Measurements from ENCODE around the gene PRG3.
"Not testable (repeated sequence)": the region's sequence is repeated elsewhere in the genome, so short reads cannot be mapped to it uniquely, and the experiment has no call there.

The PRG3 gene

DNA sequence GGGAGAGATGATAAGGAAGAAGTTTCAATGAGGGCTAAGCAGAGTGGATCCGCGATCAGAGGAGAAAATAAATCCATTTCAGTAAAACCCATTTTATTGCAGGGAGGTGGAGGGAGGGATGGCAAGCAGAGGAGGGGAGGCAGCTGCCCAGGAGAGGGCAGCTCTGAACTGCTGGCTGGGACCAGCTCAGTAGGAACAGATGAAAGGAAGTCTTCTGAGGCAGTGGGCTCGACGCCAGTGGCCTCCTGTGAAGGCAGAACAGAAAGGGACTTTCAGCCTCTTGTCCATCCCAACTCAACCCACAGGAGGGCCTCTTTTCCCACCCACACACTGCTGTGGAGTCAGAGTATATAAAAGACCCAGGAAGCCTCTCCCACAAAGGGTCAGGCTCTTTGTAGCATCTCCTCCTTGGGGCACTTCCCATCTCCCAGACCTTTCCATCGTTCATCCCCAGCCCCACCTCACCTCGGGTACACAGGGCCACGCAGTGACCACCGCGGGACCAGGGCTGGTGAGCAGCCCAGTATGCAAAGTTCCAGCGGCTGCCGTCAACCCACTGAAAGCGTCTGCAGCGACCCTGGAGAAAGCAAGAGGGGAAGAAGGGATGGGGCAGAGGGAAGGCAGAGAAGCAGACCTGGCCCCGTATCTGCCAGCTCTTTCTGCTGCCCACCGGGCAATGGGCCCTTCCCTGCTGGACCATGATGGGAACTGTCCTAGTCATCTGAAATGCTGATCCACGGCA lies 6.5 kb upstream of the PRG3 start:
- no peak for DNase-seq (ENCODE audit: low read depth in 2 of 2)

DNA sequence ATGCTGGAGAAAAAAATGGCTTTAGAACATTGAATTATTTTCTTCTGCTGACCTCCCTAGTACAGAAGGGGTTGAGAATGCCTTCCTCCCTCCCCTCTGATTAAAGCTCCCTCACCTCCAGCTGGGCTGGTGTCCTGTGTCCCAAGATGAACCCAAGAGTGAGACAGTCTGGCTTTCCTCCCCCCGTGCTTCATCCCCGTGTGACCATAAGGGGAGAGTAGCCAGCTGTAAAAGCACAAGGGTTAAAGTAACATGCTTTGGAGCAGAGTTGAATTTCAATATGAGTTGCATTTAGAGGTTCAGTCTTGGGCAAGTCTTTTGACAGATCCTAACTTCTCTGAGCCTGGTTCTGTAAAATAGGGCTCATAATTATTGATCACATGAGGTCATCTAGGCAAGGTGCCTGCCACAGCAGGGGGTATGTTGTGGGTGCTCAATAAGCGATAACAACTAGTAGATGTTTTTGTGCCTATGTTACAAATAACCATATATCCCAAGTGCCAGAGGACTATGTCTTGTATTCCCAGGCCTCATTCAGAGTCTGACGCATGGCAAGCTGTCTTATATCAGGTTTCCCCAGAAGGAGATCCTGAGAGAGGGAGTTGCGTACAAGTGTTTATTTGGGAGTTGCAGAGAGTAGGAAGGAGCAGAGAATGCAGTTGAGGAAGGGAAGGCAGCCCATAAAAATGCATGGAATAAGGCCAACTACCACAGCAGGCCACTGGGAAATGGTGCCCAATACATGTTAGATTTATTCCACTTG lies 5.4 kb upstream of the PRG3 start:
- DNase-seq (ENCODE audit: low read depth in 2 of 2), result no peak

DNA sequence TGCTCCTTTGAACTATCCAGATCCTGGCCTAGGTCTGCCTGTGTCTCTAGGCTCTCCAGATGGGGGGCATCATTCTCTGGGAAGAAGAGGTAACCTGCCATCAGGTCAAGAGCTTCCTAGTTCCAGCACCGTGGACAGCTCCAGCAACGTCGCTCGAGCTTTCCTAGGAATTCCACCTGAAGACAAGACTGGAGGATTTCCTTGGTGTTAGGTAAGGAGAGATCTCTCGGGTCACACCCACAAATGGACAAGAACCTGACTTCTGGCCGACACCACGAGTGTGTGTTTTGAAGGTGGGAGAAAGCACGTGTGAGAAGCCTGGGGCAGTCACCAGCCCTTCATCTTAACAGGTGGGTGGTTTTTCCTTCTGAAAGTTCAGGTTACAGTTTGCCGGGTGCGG lies 1.2 kb downstream of the PRG3 start:
- no peak for DNase-seq (ENCODE audit: low read depth in 2 of 2)

DNA sequence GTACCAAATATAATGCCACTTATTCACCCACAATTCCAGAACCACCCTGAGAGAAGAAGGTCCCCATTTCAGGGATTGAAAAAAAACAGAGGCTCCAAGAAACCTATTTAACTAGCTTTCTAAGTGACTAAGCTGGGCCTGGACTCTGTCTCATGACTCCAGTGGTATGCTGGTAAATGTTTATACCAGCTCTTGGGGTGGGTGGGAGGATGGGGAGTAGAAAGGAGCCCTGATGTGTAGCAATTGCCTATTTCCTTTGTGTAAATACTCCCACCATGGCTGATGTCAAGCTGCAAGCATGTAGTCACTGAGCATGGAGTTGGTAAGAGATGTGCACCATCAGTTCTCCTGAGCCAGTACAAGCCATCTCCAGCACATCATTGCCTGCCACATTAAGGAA lies 2.8 kb downstream of the PRG3 start:
- DNase-seq (ENCODE audit: low read depth in 2 of 2), result no peak

DNA sequence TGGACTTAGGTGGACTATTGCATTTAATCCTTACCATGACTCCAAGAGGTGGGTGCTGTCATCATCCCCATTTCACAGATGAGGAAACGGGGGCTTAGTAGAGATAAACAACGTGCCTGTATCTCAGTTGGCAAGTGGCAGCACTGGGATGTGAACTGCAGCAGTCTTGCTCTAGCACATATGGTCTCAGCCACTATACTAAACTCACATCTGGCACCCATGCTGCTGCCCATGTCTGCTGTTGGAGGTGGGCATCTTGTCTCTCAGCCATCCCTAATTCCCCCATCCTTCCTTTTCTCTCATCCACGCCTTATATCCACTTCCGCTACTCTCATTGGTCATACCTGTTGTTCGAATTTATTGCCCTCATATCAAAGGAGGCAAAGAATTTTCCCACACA lies 3.8 kb downstream of the PRG3 start:
- no peak for DNase-seq (ENCODE audit: low read depth in 2 of 2)

DNA sequence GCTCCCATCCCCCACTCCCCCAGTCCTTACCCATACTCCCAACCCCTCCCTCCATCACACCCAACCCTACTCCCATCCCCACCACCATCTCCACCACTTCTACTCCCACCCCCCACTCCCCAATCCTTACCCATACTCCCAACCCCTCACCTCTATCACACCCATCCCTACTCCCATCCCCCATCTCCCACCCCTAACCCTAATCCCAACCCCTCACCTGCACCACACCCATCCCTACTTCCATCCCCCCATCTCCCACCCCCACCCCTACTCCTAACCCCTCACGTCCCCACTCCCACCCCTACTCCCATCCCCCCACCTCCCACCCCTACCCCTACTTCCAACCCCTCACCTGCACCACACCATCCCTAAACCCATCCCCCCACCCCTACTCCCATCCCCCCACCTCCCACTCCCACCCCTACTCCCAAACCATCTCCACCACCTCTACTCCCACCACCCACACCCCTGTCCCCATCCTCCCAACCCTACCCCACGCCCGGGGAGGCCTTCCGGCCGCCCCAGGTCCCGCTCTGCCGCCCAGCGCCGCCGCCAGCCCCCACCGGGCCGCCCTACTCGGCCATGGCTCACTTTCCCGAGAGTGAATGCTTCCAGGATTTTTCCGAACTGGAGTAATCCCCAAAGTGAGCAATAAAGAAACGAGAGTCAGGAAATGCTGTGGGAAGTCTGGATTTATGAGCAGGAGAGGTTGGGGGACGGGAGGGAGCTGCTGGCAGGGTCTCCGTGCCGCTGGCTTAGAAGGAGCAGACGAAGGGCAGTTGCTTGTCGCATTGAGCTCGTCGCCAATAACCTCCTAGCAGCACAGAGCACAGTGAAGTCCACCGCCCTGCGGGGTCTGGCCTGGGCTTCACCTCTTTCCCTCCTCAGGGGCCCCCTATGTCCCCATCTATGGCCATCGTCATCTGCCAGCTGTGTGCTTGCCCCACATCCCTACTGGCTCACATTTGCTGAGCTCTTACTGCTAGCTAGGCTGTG lies 4.6 kb downstream of the PRG3 start:
- DNase-seq (ENCODE audit: low read depth in 2 of 2), result no peak

DNA sequence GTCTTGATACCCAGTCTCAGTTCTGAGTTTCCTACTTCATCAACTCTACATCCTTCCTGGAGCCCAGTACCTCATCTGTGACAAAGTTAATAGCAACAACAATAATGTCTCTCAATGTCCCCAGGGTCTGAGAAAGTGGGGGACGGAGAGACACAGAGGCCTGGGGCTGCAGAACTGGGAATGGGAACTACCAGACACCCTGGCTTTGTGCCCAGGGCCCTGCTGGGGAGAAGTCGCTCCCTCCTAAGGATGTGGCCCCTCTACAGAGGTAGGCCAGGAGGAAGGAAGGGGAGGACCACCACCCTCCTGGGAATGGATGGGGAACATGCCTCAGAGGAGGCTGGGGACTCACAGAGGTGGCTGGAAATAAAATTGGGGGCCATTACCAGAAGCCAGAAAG lies 5.5 kb downstream of the PRG3 start:
- no peak for DNase-seq (ENCODE audit: low read depth in 2 of 2)

DNA sequence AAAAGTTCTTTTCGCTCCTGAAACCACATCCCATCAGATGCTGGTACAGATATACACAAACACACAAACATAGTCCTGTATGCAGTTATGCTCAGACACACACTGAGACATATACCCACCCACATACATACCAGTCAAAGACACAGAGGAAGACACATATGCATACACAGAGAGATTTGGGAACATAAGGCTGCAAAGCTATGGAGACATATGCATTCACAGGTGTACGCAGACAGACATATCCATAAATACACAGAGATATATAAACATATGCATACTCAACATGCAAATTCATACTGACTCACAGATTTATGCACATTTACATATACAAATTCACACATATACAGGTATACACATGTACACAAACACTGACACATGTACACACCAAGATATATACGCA lies 6.0 kb downstream of the PRG3 start:
- DNase-seq (ENCODE audit: low read depth in 2 of 2), result no peak

DNA sequence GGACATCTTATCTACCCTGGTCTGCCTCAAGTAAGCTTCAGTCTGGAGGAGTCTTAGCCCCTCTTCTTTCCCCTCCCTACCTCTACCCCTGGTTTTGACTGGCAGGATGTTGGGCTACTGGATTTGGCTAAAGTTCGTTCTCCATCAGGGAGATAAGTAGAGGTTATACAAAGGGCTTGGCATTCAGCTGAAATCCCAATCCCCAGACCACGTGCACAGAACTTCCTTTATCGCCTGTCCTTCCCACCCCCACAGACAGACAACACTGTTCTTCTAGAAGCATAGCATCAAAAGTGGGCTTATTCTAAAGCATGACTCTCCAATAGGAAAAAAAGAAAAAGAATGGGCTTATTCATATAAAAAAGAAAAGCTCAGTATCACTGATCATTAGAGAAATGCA lies 7.8 kb downstream of the PRG3 start:
- DNase-seq (ENCODE audit: low read depth in 2 of 2), result no peak

DNA sequence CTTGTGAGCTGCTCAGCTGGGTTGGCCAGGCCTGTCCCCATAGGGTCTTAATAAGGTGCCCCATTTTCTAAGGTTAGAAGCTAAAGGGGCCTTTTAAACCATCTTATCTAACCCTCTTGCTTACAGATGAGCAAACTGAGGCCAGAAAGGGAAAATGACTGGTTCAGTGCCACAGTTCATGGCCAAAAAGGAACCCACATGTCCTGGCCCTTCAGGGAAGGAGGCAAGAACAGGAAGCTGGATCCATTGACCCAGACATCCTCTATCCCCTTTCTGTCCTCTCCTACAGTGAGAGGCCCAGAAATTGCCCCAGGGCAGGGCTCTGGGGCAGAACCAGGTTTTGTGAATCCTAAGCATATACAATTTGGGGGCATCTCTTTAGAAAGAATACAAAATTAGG lies 10.0 kb downstream of the PRG3 start:
- DNase-seq (ENCODE audit: low read depth in 2 of 2), result no peak

DNA sequence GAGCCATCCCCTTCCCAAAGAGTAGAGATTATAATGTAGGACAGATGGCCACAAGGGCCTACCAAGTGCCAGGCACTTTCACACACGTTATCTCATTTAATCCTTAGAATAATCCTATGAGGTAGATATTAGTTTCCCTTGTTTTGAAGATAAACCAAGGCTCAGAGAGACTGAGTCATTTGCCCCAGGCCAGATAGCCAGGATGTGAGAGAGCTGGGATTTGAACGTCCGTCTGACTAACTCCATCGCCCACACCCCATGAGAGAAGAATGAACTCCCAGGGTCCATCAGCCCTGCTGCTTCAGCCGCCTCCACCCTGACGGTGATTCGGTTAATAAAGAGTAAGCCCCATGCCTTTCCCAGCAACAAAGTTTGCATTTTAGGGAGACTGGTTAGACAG lies 10.7 kb downstream of the PRG3 start:
- DNase-seq (ENCODE audit: low read depth in 2 of 2), result no peak

DNA sequence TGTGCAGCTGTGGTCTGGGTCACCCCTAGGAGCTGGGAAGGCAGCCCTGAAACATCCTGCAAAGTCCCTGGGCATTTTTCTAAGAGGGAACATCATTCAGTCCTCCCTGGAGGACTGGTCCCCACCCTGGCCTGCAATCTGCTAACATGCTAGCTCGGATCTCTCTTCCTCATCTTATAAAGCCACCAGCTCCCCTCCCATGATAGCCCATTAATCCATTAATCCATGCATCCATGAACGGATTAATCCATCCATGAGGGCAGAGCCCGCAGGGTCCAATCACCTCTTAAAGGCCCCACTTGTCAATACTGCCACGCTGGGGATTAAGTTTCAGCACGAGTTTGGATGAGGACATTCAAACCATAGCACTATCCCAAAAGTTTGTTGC lies 12.1 kb downstream of the PRG3 start:
- no peak for DNase-seq (ENCODE audit: low read depth in 2 of 2)

DNA sequence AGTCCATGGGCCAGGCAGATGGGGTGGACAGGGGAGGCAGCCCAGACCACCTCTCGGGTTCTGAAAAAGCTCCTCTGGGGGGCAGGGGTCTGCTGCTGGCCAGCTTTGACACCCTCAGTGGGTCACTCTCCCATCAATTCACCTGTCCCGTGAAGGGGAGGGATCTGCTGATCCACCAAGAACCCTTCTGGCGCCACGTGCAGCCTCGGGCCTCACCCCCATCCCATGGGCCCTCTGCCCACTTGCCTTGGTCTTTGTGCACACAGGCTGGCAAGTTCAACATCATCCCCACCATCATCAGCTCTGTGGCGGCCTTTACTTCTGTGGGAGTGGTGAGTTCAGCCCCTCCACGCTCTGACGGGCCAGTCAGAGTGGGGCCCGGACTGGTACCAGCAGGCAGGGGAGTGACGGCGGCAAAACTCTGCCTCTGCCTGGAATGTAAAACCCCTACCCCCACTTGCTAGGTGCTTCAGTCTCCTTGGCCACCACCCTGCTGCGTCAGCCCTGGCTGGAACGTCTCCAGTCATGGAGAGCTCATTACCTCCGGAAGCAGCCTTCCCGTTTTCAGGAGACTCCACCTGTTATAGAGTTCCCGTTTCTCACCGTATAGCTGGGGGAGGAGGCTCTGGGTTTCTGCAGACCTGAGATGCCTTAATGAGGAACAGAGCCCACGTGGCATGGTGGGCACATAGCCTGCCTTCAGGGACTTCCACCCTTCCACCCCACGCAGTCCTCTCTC lies 12.7 kb downstream of the PRG3 start:
- DNase-seq (ENCODE audit: low read depth in 2 of 2), result no peak

DNA sequence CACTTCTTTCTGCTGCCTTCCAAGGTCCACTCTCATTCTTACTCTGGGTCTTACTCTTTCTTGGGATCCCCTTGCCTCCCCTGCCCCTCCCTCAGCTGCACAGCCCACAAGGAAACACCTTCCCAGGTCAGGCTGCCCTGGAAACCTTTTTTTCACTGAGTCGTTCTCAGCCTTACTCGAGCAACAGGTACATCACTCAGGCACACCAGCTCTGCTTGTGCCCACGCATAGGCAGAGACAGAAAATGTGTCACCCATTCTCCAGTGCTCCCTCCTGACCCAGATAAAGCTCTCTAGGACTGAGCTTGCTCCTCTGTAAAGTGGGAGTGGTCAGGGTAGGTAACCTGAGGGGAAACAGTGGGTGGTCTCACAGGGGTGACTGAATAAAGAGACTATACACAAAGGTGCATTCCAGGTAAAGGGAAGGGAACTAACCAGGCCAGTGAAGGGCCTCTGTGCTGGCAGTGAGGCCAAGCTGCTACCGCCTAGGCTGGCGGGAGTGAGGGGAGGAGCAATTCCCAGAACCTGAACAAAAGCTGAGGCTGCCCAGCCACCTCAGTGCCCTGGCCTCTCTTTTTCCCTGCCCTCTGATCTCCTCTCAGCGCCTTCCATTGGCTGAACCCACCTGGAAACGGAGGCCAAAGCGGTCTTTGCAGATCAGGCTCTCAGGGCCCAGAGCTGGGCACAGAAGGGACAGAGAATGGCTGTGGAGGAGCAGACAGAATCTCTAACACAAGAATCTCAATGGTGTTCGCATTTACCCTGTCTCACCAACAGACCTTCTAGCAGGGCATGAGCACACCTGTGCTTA lies 15.9 kb downstream of the PRG3 start:
- no peak for DNase-seq (ENCODE audit: low read depth in 2 of 2)

DNA sequence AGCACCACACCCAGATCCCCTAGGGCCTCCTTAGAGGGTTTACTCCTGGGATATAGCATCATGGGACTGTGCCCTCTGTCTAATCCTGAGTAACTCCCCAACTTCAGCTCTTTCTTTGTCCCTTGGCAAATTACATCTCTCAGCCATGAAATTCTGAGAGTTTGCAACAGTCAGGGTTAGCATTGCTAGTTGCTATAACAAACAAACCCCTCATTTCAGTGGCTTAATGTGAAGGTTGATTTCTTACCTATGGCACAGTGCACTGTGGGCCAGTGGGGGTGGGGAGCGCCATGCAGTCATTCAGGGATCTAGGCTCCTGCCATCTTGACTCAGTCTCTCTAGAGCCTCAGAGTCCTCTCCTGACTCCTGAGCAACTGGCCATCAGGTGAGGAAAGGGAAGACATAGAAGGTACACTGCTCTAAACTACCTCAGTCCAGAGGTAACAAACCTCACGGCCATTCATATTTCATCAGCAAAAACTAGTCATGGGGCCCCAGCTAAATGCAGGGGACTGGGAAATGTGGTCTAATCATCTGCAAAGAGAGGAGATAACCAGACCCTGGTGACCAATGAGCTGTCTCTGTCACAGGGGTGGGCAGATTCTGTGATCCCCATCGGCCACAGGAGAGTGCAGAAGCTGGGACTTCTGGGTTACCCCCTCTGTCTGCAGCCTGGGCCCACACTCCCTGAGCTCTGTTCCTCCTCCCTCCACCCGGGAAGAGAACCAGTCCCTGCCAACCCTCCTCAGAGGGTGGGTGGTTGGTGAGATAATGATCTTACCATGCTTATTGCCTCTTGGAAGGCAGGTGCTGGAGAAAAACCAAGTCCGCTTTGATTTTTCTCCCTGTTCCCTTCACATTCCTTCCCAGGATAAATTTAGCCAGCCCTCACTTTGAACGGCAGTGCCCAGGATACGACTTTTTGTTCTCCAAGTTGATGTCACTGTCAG lies 17.5 kb downstream of the PRG3 start:
- no peak for DNase-seq (ENCODE audit: low read depth in 2 of 2)

DNA sequence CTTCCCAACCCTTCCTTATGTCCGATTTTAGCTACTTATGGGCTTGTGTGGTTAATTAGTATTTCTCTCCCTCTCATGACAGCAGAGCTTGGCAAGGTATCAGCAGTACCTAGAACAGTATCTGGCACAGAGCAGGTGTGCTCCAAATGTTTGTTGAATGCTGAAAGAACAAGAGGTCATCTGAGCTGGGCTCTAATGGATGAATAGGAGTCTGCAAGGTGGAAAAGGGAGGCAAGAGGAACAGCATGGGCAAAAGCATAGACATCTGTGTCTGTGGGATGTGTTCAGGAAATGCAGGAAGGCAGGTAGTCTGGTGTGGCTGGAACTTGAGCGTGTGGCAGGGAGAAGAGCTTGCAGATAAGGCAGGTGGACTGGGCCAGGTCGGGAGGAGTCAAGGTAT lies 19.0 kb downstream of the PRG3 start:
- no peak for DNase-seq (ENCODE audit: low read depth in 2 of 2)

DNA sequence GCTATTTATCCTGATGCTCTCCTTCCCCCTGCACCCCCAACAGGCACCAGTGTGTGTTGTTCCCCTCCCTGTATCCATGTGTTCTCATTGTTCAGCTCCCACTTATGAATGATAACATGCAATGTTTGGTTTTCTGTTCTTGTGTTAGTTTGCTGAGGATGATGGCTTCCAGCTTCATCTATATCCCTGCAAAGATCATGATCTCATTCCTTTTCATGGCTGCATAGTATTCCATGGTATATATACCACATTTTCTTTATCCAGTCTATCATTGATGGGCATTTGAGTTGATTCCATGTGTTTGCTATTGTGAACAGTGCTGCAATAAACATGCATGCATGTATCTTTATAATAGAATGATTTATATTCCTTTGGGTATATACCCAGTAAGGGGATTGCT lies 19.5 kb downstream of the PRG3 start:
- DNase-seq (ENCODE audit: low read depth in 2 of 2), result not testable (repeated sequence)

DNA sequence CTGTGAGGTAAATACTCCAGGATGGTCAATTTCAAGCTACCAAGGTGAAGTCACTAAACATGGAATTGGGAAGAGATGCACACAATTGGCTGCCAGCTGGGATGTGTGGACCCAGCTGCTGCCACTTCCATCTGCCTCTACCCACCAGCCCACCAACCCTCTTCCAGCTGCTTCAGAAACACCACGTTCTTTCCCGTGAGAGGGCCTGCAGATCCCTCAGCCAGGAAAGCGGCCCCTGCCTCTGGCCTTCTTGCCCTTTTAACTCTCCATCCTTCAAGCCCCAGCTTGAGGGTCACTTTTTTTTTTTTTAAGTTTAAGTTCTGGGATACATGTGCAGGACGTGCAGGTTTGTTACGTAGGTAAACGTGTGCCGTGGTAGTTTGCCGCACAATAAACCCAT lies 20.0 kb downstream of the PRG3 start:
- no peak for DNase-seq (ENCODE audit: low read depth in 2 of 2)

DNA sequence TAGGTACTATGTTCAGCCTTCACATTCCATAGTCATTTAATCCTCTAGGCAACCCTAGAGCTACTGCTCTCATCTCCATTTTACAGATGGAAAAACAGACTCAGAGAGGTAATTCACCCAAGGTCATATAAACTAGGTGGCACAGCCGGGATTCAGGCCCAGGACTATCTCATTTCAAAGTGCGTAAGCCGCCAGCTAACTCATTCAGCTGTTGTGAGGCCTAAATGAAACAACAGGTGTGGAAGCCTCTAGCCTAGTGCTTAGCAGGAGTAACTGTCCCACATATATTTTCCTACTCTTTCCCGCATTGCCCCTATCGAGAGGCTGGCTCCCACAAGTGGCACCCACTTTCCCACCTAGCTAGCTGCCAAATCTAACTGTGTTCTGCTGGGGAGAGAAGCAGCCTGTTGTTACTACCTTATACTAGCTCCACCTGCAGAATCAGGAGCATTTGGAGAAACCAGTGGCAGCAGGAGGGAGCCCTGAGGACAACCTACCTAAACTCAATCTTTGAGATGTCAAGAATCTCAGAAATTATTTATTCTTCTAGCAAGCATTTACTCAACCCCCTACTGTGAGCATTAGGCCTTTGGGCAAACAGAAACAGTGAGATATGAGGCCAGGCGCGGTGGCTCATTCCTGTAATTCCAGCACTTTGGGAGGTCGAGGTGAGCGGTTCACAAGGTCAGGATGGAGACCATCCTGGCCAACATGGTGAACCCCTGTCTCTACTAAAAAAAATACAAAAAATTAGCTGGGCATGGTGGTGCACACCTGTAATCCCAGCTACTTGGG lies 20.9 kb downstream of the PRG3 start:
- no peak for DNase-seq (ENCODE audit: low read depth in 2 of 2)
